ENCODE measurements around the gene DOCK10.

- TF ChIP-seq PATZ1 (CRISPR knock-in tag; IDR thresholded peaks at IDR 0.05; ENCODE audit: borderline replicate concordance): no peak
- TF ChIP-seq ZFP30 (CRISPR knock-in tag; IDR thresholded peaks at IDR 0.05): no peak
- TF ChIP-seq CSRNP3 (CRISPR knock-in tag; IDR thresholded peaks at IDR 0.05): no peak
- no peak for TF ChIP-seq CREB5 (CRISPR knock-in tag; IDR thresholded peaks at IDR 0.05; ENCODE audit: low read depth)
- no peak for TF ChIP-seq PPARA (CRISPR knock-in tag; IDR thresholded peaks at IDR 0.05; ENCODE audit: borderline replicate concordance)
- TF ChIP-seq ISL1 (CRISPR knock-in tag; IDR thresholded peaks at IDR 0.05): no peak
- no peak for TF ChIP-seq ZNF565 (CRISPR knock-in tag; conservative IDR thresholded peaks at IDR 0.05; ENCODE audit: low read depth)
- TF ChIP-seq TCF4 (CRISPR knock-in tag; IDR thresholded peaks at IDR 0.05; ENCODE audit: borderline replicate concordance): no peak
- TF ChIP-seq ZFP3 (CRISPR knock-in tag; IDR thresholded peaks at IDR 0.05): no peak
- TF ChIP-seq BACH2 (CRISPR knock-in tag; IDR thresholded peaks at IDR 0.05; ENCODE audit: borderline replicate concordance): no peak
- TF ChIP-seq OSR1 (CRISPR knock-in tag; IDR thresholded peaks at IDR 0.05): no peak
- no peak for TF ChIP-seq ZNF70 (CRISPR knock-in tag; IDR thresholded peaks at IDR 0.05)
- no peak for TF ChIP-seq TOX (CRISPR knock-in tag; IDR thresholded peaks at IDR 0.05; ENCODE audit: borderline replicate concordance)
Measured at GRCh38 chr2:225004597-225004996, 37.7 kb downstream of the DOCK10 start.
